HEK293T (cell line): Measurements from ENCODE around the gene ASPSCR1.

Experiments used
- CTCF ChIA-PET: fragments of 350-600 bp; formaldehyde crosslinking; extraction: SDS; loops from one replicate; lab custom pipeline; 2021; ENCODE audit warnings: antibody characterized with exemption, inconsistent platforms; lab: Yijun Ruan, JAX
- POLR2A ChIA-PET: fragments of 350-600 bp; formaldehyde crosslinking; extraction: SDS; loops from one replicate; lab custom pipeline; 2020; ENCODE audit warnings: antibody characterized with exemption, inconsistent platforms; lab: Yijun Ruan, JAX
- DNase-seq: peaks from one replicate; pipeline ENCODE4 v3.0.0; 2012; ENCODE audit warnings: mixed read lengths; ENCODE audit errors: extremely low spot score
- ARNT ChIP-seq: fragments of 450-650 bp; IDR thresholded peaks from 2 replicates; pipeline ENCODE4 v1.6.1; 2017; ENCODE audit warnings: mild to moderate bottlenecking
- BHLHE40 ChIP-seq: fragments of 450-650 bp; IDR thresholded peaks from 2 replicates; pipeline ENCODE4 v1.6.1; 2016; ENCODE audit warnings: mild to moderate bottlenecking, moderate library complexity, borderline replicate concordance
- CTBP1 ChIP-seq: fragments of 450-650 bp; IDR thresholded peaks from 2 replicates; pipeline ENCODE4 v1.6.1; 2016; ENCODE audit warnings: borderline replicate concordance
- ELF4 ChIP-seq: fragments of 450-650 bp; IDR thresholded peaks from 2 replicates; pipeline ENCODE4 v1.6.1; 2017; ENCODE audit warnings: antibody characterized with exemption
- FOXA1 ChIP-seq: fragments of 450-650 bp; IDR thresholded peaks from 2 replicates; pipeline ENCODE4 v1.6.1; 2016; ENCODE audit warnings: mild to moderate bottlenecking
- FOXK2 ChIP-seq: fragments of 450-650 bp; IDR thresholded peaks from 2 replicates; pipeline ENCODE4 v1.6.1; 2016; ENCODE audit warnings: mild to moderate bottlenecking
- FOXM1 ChIP-seq: fragments of 450-650 bp; IDR thresholded peaks from 2 replicates; pipeline ENCODE4 v1.6.1; 2017; ENCODE audit warnings: mild to moderate bottlenecking, borderline replicate concordance
- HDGF ChIP-seq: fragments of 450-650 bp; IDR thresholded peaks from 2 replicates; pipeline ENCODE4 v1.6.1; 2017; ENCODE audit warnings: antibody characterized with exemption, borderline replicate concordance
- L3MBTL2 ChIP-seq: fragments of 450-650 bp; conservative IDR thresholded peaks from 2 replicates; pipeline ENCODE4 v1.6.1; 2016; ENCODE audit warnings: mild to moderate bottlenecking
- LEF1 ChIP-seq: fragments of 450-650 bp; IDR thresholded peaks from 2 replicates; pipeline ENCODE4 v1.6.1; 2017; ENCODE audit warnings: mild to moderate bottlenecking, borderline replicate concordance
- NFRKB ChIP-seq: fragments of 450-650 bp; IDR thresholded peaks from 2 replicates; pipeline ENCODE4 v1.6.1; 2016; ENCODE audit warnings: mild to moderate bottlenecking, moderate library complexity
- SP1 ChIP-seq: fragments of 450-650 bp; IDR thresholded peaks from 2 replicates; pipeline ENCODE4 v1.6.1; 2017
- SUZ12 ChIP-seq: fragments of 450-650 bp; IDR thresholded peaks from 2 replicates; pipeline ENCODE4 v1.6.1; 2016; ENCODE audit warnings: mild to moderate bottlenecking
- TARDBP ChIP-seq: fragments of 450-650 bp; IDR thresholded peaks from 2 replicates; pipeline ENCODE4 v1.6.1; 2016
- ZNF384 ChIP-seq: fragments of 450-650 bp; IDR thresholded peaks from 2 replicates; pipeline ENCODE4 v1.6.1; 2016
- TF ChIP-seq, protein P1 (sequence below): fragments of 450-650 bp; IDR thresholded peaks from 2 replicates; pipeline ENCODE4 v1.6.1; 2016

The ASPSCR1 gene

DNA sequence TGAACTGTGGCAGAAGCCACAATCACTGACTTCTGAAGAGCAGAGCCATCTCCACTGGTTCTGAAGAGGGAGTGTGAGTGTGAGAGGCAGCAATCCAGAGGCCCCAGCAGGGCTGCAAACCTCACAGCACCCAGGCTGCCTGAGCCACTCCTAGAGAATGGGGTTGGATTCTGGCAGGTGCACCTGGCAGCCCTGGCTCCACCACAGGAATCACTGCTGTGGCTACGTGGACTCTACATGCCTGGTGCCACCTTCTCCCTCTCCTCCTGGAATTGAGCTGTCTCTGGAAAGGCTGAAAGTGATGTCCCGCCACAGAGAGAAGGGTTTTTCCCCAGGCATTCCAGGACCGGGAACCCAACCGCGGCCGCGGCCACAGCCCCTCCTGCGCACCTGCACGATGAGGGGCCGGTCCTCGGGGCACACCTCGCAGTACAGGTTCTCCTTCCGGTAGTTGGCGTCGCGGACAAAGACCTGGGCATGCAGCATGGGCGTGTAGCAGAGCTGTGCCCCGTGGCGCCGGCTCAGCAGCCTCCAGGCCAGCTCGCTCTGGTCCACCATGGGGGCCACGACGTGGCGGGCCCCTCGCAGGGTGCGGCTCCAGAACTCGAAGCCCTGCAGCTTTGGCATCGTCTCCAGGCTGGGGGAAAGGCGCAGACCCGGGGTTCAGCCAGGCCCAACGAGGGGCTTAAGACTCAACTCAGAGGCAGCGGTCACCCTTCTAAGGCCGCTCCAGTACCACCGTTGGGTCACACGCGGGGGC is 87.2 kb downstream of the ASPSCR1 start:
- TF ChIP-seq BHLHE40 (no peak), HDGF (no peak), ARNT (no peak), CTBP1 (no peak), SUZ12 (no peak), TARDBP (no peak), L3MBTL2 (0 out of 2 replicates have a peak, but pooled peaks have one; percentile 23), FOXK2 (no peak)
- TF ChIP-seq, protein P1, sequence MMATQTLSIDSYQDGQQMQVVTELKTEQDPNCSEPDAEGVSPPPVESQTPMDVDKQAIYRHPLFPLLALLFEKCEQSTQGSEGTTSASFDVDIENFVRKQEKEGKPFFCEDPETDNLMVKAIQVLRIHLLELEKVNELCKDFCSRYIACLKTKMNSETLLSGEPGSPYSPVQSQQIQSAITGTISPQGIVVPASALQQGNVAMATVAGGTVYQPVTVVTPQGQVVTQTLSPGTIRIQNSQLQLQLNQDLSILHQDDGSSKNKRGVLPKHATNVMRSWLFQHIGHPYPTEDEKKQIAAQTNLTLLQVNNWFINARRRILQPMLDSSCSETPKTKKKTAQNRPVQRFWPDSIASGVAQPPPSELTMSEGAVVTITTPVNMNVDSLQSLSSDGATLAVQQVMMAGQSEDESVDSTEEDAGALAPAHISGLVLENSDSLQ, result no peak
- ChIA-PET CTCF (no interaction called here), POLR2A (interaction anchor here (1.1 to 6.8 kb wide), 7 partner anchors 10 to 130 kb away, joined by 3 to 46 read pairs (median 9); partner anchors contain the start of genes FASN, GPS1, RAC3 and RFNG)
- DNase-seq, result no peak

DNA sequence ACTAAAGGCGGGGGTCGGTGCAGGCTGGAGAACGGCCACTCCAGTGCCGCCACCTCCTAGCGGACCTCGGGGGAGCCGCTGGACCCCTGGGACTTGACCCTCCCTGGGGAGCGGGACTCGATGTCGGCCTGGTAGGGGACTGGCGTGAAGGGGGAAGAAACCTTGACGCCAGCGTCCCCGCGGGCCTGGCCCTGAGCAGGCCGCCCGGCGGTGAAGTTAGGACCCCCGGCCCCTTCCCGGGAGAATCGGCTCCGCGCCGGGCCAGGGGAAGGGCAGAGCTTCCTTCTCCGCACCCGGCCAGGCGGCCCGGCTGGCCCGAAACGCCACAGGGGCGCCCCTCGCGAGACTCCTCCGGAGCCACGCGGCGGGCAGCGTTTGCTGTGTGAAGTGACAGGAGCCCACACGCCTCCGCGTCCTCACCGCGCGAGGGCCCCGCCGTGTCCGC is 87.8 kb downstream of the ASPSCR1 start:
- POLR2A ChIA-PET, result interaction anchor here (0.9 to 6.8 kb wide), 8 partner anchors 11 to 35 kb away, joined by 3 to 46 read pairs (median 6); partner anchors contain the start of genes DCXR, FASN, GPS1 and RFNG
- TF ChIP-seq FOXK2 (no peak), BHLHE40 (no peak), CTBP1 (no peak), ELF4 (no peak), SP1 (no peak), HDGF (no peak), NFRKB (no peak), FOXA1 (no peak), ZNF384 (no peak), LEF1 (no peak), FOXM1 (no peak), L3MBTL2 (no peak), TARDBP (no peak), SUZ12 (no peak), ARNT (no peak)
- TF ChIP-seq, protein P1, result no peak
- CTCF ChIA-PET, result no interaction called here
- DNase-seq, result no peak

DNA sequence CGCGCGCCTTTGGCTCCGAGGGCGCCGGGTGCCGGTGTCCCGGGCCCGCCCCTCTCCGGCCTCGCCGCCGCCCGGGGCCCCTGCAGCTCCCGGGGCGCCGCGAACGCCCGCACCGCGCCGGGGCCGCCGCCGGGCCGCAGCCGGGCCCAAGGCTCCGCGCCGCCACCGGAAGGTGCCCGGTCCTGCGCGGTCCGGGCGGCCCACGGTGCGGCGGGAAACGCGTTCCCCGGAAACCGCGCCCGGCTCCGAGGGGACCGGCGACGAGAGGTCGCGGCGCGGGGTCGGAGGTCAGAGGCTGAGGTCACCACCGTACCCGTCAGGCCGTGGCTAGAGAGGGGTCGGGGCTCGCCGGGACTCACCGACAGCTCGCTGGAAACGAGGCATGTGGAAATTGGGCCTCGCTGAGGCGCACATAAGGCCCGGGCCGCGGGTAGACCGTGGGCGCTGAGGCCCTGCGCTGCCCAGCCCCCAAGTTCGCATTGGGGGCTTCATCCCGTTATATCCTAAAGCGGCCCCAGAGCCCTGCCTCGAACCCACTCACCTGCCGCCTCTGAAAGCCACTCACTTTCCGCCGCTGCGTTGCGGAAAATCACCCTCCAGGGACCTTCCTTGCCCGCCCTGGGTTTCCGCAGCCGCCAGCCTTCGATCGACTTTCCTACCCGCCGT is 88.3 kb downstream of the ASPSCR1 start, which contains the start of gene DUS1L:
Gene DUS1L (minus strand): TSS at position 167 of the 666 bp plus-strand sequence. CDS start 745 bp downstream, outside the sequence.
- peak; percentile 44; the same call in 1 of the 2 replicates for TF ChIP-seq L3MBTL2
- peak; percentile 89 for TF ChIP-seq FOXM1
- peak; percentile 68; the same call in 1 of the 2 replicates for TF ChIP-seq LEF1
- no peak for TF ChIP-seq NFRKB
- TF ChIP-seq ARNT, result peak; percentile 88
- ChIA-PET CTCF (no interaction called here), POLR2A (interaction anchor here (0.6 to 6.8 kb wide), 11 partner anchors 11 to 36 kb away, joined by 3 to 46 read pairs (median 3); partner anchors contain the start of genes DCXR, FASN, GPS1 and RAC3)
- DNase-seq, result peak; percentile 86
